Sigmoid colon (tissue), 7 donors: ENCODE data around the gene MAGI2. TPM values are rescaled to one million over a fixed set of nuclear protein-coding genes. Genes with fewer than 3 reads are reported as not detected.

Experiments
- DNase-seq: peaks from one replicate; pipeline ENCODE4 v3.0.0-alpha.2; 2019
- H3K27ac ChIP-seq, 4 donors: fragments of 200-600 bp; sonication (generic); one replicate each; pipeline ENCODE4 v1.5.1; 2016 to 2019; ENCODE audit warnings: mild to moderate bottlenecking in 1 of 4
- H3K27me3 ChIP-seq, 3 donors: fragments of 200-600 bp; sonication (generic); one replicate each; pipeline ENCODE4 v1.5.1; 2019; ENCODE audit warnings: mild to moderate bottlenecking in 1 of 3
- H3K36me3 ChIP-seq, 4 donors: fragments of 200-600 bp; sonication (generic); one replicate each; pipeline ENCODE4 v1.5.1; 2016 to 2019
- H3K4me1 ChIP-seq, 4 donors: fragments of 200-600 bp; sonication (generic); one replicate each; pipeline ENCODE4 v1.5.1; 2017 to 2019
- H3K4me3 ChIP-seq, 4 donors: fragments of 200-600 bp; sonication (generic); one replicate each; pipeline ENCODE4 v1.5.1; 2017 to 2019; ENCODE audit warnings: mild to moderate bottlenecking in 2 of 4, moderate library complexity in 1 of 4
- H3K9me3 ChIP-seq, 4 donors: fragments of 200-600 bp in 3 of 4; sonication (generic) in 3 of 4; one replicate each; pipeline versions ENCODE4 v1.5.1 to v1.6.1; 2013 to 2019
- CTCF ChIP-seq, 4 experiments: fragments of 450-650 bp in 3 of 4; fragments of 200-600 bp in 1 of 4; IDR thresholded peaks; one replicate each; pipeline ENCODE4 v1.5.1; 2016 to 2019; ENCODE audit warnings: antibody characterized with exemption in 4 of 4, mild to moderate bottlenecking in 3 of 4, moderate library complexity in 2 of 4
- EP300 ChIP-seq, 4 donors: sonication (generic); formaldehyde crosslinking; IDR thresholded peaks; one replicate each; pipeline ENCODE4 v1.6.1; 2017; ENCODE audit warnings: antibody characterized with exemption in 4 of 4
- POLR2A ChIP-seq, 2 donors: fragments of 450-650 bp; IDR thresholded peaks; one replicate each; pipeline ENCODE4 v1.6.1; 2016; ENCODE audit warnings: antibody characterized with exemption in 2 of 2, mild to moderate bottlenecking in 2 of 2, moderate library complexity in 2 of 2
- POLR2AphosphoS5 ChIP-seq, 4 donors: sonication (generic); formaldehyde crosslinking; IDR thresholded peaks; one replicate each; pipeline ENCODE4 v1.6.1; 2017; ENCODE audit warnings: antibody characterized with exemption in 4 of 4
- WGBS, 2 donors: extraction: QIAGEN DNeasy Blood & Tissue Kit; methylation state at CpG; one replicate each; pipeline ENCODE4 v1.1.7; 2013; 5-methylcytosine and 5-hydroxymethylcytosine counted together
- intact Hi-C: fragments of 100-400 bp; cut with DNase I; formaldehyde crosslinking; loops from one replicate; pipeline ENCODE4 v1.15.1; 2023
- polyA plus RNA-seq, 3 donors: library from polyadenylated mRNA; stranded (reverse); fragments of 200-250 nt; gene quantifications; one replicate each; pipeline ENCODE4 v1.2.3, GENCODE V29; 2013
- total RNA-seq, 4 donors: library from RNA; depleted of rRNA; stranded (reverse); fragments of >200 nt; gene quantifications; one replicate each; pipeline ENCODE4 v1.1.0, GENCODE V29; 2016
- donor health status: healthy with polysubstance abuse.
- donor health status: Bipolar disorder and iron deficiency.
- donor health status: healthy.

Gene MAGI2
- total and polyA plus RNA-seq, 7 donors: 0.69 to 26.9 (median 14.7) TPM

- DNase-seq: no peak
- TF ChIP-seq POLR2AphosphoS5 (IDR thresholded peaks at IDR 0.05) (no peak), EP300 (IDR thresholded peaks at IDR 0.05) (no peak), CTCF (IDR thresholded peaks at IDR 0.05) (no peak), POLR2A (IDR thresholded peaks at IDR 0.05) (no peak)
- Histone ChIP-seq H3K4me1 (no peaks in the 10 kb centered on the region), H3K4me3 (no peak overlapping the region), H3K36me3 (no peaks in the 10 kb centered on the region), H3K27ac (no peak overlapping the region), H3K27me3 (no peaks in the 10 kb centered on the region), H3K9me3 (no peaks in the 10 kb centered on the region)
- whole genome bisulfite sequencing, 2 donors: 82 to 86% methylated on average over 2 of the region's 2 CpGs
- intact Hi-C loops: no loop called here
Measured at GRCh38 chr7:78311181-78311580, 1142.3 kb downstream of the MAGI2 start.

- Histone ChIP-seq H3K9me3 (no peaks in the 10 kb centered on the region), H3K27ac (no peak overlapping the region), H3K36me3 (no peaks in the 10 kb centered on the region), H3K4me3 (no peak overlapping the region), H3K27me3 (no peaks in the 10 kb centered on the region), H3K4me1 (no peaks in the 10 kb centered on the region)
- intact Hi-C loops: no loop called here
- DNase-seq: no peak
- TF ChIP-seq POLR2AphosphoS5 (IDR thresholded peaks at IDR 0.05) (no peak), CTCF (IDR thresholded peaks at IDR 0.05) (no peak), POLR2A (IDR thresholded peaks at IDR 0.05) (no peak), EP300 (IDR thresholded peaks at IDR 0.05) (no peak)
Measured at GRCh38 chr7:78307892-78308291, 1145.6 kb downstream of the MAGI2 start.

GRCh38 chr7:78306634-78307033, 1146.8 kb downstream of the MAGI2 start:
- H3K36me3 ChIP-seq: no peaks in the 10 kb centered on the region
- WGBS, 2 donors: 98% methylated on average over 1 of the region's 1 CpG
- H3K9me3 ChIP-seq: no peaks in the 10 kb centered on the region
- DNase-seq: no peak
- no peak overlapping the region for H3K4me3 ChIP-seq
- H3K4me1 ChIP-seq: no peaks in the 10 kb centered on the region
- intact Hi-C loops: no loop called here
- H3K27ac ChIP-seq: no peak overlapping the region
- no peak for TF ChIP-seq POLR2A (IDR thresholded peaks at IDR 0.05)
- TF ChIP-seq POLR2AphosphoS5 (IDR thresholded peaks at IDR 0.05): no peak
- no peak for TF ChIP-seq EP300 (IDR thresholded peaks at IDR 0.05)
- H3K27me3 ChIP-seq: no peaks in the 10 kb centered on the region

GRCh38 chr7:78301407-78301806, 1152.1 kb downstream of the MAGI2 start:
- Histone ChIP-seq H3K4me3 (no peak overlapping the region), H3K4me1 (no peaks in the 10 kb centered on the region), H3K27me3 (no peaks in the 10 kb centered on the region), H3K9me3 (no peaks in the 10 kb centered on the region), H3K27ac (no peak overlapping the region), H3K36me3 (no peaks in the 10 kb centered on the region)
- 83 to 90% methylated on average over 3 of the region's 3 CpGs for WGBS, 2 donors
- no peak for TF ChIP-seq EP300 (IDR thresholded peaks at IDR 0.05)
- TF ChIP-seq POLR2AphosphoS5 (IDR thresholded peaks at IDR 0.05): no peak
- TF ChIP-seq CTCF (IDR thresholded peaks at IDR 0.05): no peak
- no peak for TF ChIP-seq POLR2A (IDR thresholded peaks at IDR 0.05)
- intact Hi-C loops: no loop called here
- no peak for DNase-seq

GRCh38 chr7:78299088-78299487, 1154.4 kb downstream of the MAGI2 start:
- TF ChIP-seq CTCF (IDR thresholded peaks at IDR 0.05) (no peak), EP300 (IDR thresholded peaks at IDR 0.05) (no peak), POLR2A (IDR thresholded peaks at IDR 0.05) (no peak), POLR2AphosphoS5 (IDR thresholded peaks at IDR 0.05) (no peak)
- intact Hi-C loops: no loop called here
- Histone ChIP-seq H3K9me3 (no peaks in the 10 kb centered on the region), H3K27ac (no peak overlapping the region), H3K4me3 (no peak overlapping the region), H3K4me1 (no peaks in the 10 kb centered on the region), H3K27me3 (no peaks in the 10 kb centered on the region), H3K36me3 (no peaks in the 10 kb centered on the region)
- no peak for DNase-seq
- whole genome bisulfite sequencing, 2 donors: 56 to 84% methylated on average over 5 of the region's 5 CpGs
